Measurements from ENCODE around the gene ADCY2.

The ADCY2 gene

GRCh38 chr5:7801891-7802614, 406.1 kb downstream of the ADCY2 start:
- no peak for DNase-seq

- DNase-seq = no peak
These were observed 406.9 kb downstream of the ADCY2 start for GRCh38 chr5:7802855-7803254.

- no peak for DNase-seq
These were observed 408.0 kb downstream of the ADCY2 start for GRCh38 chr5:7803937-7804336.

- no peak for DNase-seq
These were observed 409.4 kb downstream of the ADCY2 start for GRCh38 chr5:7805379-7805778.

- no peak for DNase-seq
These were observed 413.1 kb downstream of the ADCY2 start for GRCh38 chr5:7808998-7809397.

GRCh38 chr5:7811715-7812114, 415.8 kb downstream of the ADCY2 start:
- no peak for DNase-seq

GRCh38 chr5:7813007-7813406, 417.1 kb downstream of the ADCY2 start:
- DNase-seq = no peak

GRCh38 chr5:7813576-7813975, 417.6 kb downstream of the ADCY2 start:
- DNase-seq = no peak

- DNase-seq = no peak
These were observed 418.9 kb downstream of the ADCY2 start for GRCh38 chr5:7814816-7815215.

GRCh38 chr5:7815892-7816534, 420.1 kb downstream of the ADCY2 start:
- no peak for DNase-seq

GRCh38 chr5:7816535-7816901, 420.6 kb downstream of the ADCY2 start:
- DNase-seq = no peak

- peak; percentile 7 for DNase-seq
These were observed 426.5 kb downstream of the ADCY2 start for GRCh38 chr5:7822449-7822848.

- DNase-seq = no peak
These were observed 427.7 kb downstream of the ADCY2 start for GRCh38 chr5:7823594-7823993.

- no peak for DNase-seq
These were observed 429.1 kb downstream of the ADCY2 start for GRCh38 chr5:7824995-7825394.

GRCh38 chr5:7825630-7826029, 429.7 kb downstream of the ADCY2 start:
- no peak for DNase-seq

GRCh38 chr5:7827610-7828009, 431.7 kb downstream of the ADCY2 start:
- DNase-seq = no peak

GRCh38 chr5:7828269-7828668, 432.3 kb downstream of the ADCY2 start:
- no peak for DNase-seq

GRCh38 chr5:7834982-7835381, 439.0 kb downstream of the ADCY2 start:
- no peak for DNase-seq

- DNase-seq = no peak
These were observed 441.5 kb downstream of the ADCY2 start for GRCh38 chr5:7837403-7837802.

- DNase-seq = no peak
These were observed 446.6 kb downstream of the ADCY2 start for GRCh38 chr5:7842531-7842930.

GRCh38 chr5:7844901-7845300, 449.0 kb downstream of the ADCY2 start:
- no peak for DNase-seq

- peak; percentile 33 for DNase-seq
These were observed 449.6 kb downstream of the ADCY2 start for GRCh38 chr5:7845557-7845956.

GRCh38 chr5:7846327-7846726, 450.4 kb downstream of the ADCY2 start:
- no peak for DNase-seq

GRCh38 chr5:7848296-7848695, 452.4 kb downstream of the ADCY2 start:
- no peak for DNase-seq

Data from NCI-H2171 treated with DMSO at 0.1 percent for 48 hours (cell line).